IPS-18a (cell line): ENCODE data around the gene NDOR1.

Experiments used
- H3K27ac ChIP-seq: one replicate; pipeline ENCODE4 v1.5.1; 2013; ENCODE audit warnings: low read length
- H3K27me3 ChIP-seq: one replicate; pipeline ENCODE4 v1.6.1; 2013; ENCODE audit warnings: mild to moderate bottlenecking, low read length; ENCODE audit not compliant: control insufficient read depth, insufficient read depth
- H3K36me3 ChIP-seq: one replicate; pipeline ENCODE4 v1.6.1; 2013; ENCODE audit warnings: low read depth, low read length; ENCODE audit not compliant: control insufficient read depth
- H3K4me1 ChIP-seq: one replicate; pipeline ENCODE4 v1.6.1; 2013; ENCODE audit warnings: low read depth, low read length; ENCODE audit not compliant: control insufficient read depth
- H3K4me3 ChIP-seq: one replicate; pipeline ENCODE4 v1.5.1; 2013; ENCODE audit warnings: low read length
- H3K9ac ChIP-seq: one replicate; pipeline ENCODE4 v1.6.1; 2013; ENCODE audit warnings: mild to moderate bottlenecking, low read length, moderate library complexity
- H3K9me3 ChIP-seq: one replicate; pipeline ENCODE4 v1.6.1; 2013; ENCODE audit warnings: low read depth, low read length; ENCODE audit not compliant: control insufficient read depth

The NDOR1 gene

DNA sequence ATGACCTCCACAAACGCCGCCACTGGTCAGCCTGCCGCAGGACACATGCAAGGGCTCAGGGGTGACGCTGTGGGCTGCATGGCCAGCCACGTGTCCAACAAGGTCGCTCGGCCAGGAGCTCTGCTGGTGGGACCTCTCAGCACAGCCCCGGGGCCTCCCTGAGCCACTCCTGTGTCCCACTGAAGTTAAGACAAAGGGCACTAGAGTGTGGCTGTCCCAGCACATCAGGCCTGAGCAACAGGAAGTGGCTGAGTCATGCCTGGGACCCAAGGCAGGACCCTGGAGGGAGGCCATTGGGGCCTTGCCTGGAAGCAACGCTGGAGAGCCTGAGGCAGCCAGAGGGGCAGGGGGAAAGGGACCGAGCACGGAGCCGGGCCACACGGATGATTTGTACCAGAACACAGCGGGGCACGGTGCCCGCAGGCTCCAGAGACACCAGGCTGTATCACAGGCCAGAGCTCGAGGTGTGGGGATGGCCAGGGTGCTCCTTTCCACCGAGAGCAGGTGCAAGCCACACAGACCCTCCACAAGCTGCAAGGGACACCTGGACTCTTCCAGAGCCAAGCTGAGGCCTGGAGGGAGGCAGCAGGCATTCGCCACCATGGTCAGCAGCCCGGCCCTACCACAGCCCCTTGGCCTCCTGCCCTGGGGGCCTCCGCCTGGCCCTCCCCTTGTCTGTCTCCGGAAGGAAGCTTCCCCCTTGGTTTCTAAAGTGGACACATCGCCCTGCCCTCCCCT is 27.1 kb upstream of the NDOR1 start:
- Histone ChIP-seq H3K4me1 (no peaks in the 10 kb centered on the region), H3K36me3 (peaks cover 14% of the 10 kb centered on the region), H3K9ac (no peak overlapping the region), H3K27me3 (peaks cover 28% of the 10 kb centered on the region), H3K27ac (no peak overlapping the region), H3K9me3 (no peaks in the 10 kb centered on the region), H3K4me3 (no peak overlapping the region)

DNA sequence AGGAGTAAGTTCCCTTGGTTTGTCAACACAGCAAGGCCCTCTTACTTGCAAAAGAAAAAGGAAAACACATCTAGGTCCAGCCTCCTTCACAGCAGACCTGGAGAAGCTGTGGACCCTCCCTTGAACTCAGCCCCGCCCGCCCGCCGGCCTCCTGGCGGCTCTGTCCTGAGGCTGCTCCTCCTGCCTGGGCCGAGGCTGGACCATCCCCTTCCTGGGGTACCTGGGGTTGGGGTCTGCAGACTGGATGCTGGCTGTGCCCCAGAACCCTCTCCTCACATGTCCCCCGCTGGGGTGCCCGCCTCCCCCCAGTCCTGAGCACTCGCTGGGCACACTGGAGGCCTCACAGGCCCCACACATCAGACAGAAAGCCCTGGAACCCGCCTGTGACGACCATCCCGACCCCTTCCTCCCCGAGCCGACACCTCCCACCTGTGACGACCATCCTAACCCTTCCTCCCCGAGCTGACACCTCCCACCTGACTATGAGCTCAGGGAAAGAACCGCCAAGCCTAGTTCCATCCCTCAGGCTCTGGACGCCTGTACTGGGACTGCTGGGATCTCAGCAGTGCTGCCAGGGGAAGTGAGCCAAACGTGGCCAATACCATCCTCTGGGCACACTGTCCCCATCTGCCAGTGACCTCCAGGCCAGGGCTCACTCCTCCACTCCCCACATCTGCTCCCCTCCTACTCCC is 26.4 kb upstream of the NDOR1 start:
- no peaks in the 10 kb centered on the region for H3K4me1 ChIP-seq
- H3K27ac ChIP-seq, result no peak overlapping the region
- H3K36me3 ChIP-seq, result peaks cover 19% of the 10 kb centered on the region
- H3K9ac ChIP-seq, result no peak overlapping the region
- no peaks in the 10 kb centered on the region for H3K9me3 ChIP-seq
- H3K27me3 ChIP-seq, result peaks cover 21% of the 10 kb centered on the region
- no peak overlapping the region for H3K4me3 ChIP-seq

DNA sequence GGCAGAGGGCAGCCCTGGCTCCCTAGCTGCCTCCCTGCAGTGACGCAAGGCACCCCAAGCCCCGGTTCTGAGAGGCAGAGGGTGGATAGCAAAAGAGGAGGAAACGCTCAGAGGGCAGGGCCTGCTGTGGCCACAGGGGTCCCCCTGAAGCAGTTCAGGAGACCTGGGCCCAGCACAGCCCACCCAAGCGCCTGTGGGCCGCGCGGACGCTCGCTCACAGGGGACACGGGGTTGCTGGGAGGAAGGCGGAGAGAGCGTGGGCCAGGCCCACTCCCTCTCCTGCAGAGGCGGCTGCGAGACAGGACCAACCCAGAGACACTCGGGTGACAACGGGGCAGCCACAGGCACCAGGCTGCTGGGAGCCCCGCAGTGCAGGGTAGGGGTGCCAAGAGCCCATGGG is 25.7 kb upstream of the NDOR1 start:
- Histone ChIP-seq H3K27me3 (peaks cover 16% of the 10 kb centered on the region), H3K9me3 (no peaks in the 10 kb centered on the region), H3K9ac (no peak overlapping the region), H3K27ac (no peak overlapping the region), H3K36me3 (peaks cover 19% of the 10 kb centered on the region), H3K4me1 (no peaks in the 10 kb centered on the region), H3K4me3 (no peak overlapping the region)

DNA sequence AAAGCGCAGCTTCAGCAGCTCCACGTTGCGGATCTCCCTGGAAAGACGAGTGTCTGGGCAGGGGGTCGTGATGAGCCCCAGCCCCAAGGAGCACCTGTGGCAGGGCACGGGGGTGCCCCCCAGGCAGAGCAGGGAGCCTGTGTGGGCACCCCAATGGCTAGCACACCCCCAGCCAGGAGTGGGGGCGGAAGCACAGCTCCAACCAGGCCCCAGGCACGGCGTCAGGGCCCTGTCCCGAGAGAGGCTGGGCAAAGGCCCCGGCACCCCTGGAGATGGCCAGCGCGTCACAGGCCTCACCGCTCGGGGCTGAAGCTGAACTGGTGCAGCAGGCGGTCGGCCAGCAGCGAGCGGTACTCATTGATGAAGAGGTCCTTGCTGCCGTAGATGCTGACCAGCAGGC is 25.0 kb upstream of the NDOR1 start:
- Histone ChIP-seq H3K36me3 (peaks cover 19% of the 10 kb centered on the region), H3K9ac (no peak overlapping the region), H3K4me1 (no peaks in the 10 kb centered on the region), H3K4me3 (no peak overlapping the region), H3K27me3 (peaks cover 10% of the 10 kb centered on the region), H3K27ac (no peak overlapping the region), H3K9me3 (no peaks in the 10 kb centered on the region)

- H3K36me3 ChIP-seq, result peaks cover 22% of the 10 kb centered on the region
- H3K9ac ChIP-seq, result no peak overlapping the region
- H3K27me3 ChIP-seq, result no peaks in the 10 kb centered on the region
- H3K4me3 ChIP-seq, result no peak overlapping the region
- H3K27ac ChIP-seq, result no peak overlapping the region
- H3K9me3 ChIP-seq, result no peaks in the 10 kb centered on the region
- H3K4me1 ChIP-seq, result no peaks in the 10 kb centered on the region
Measured at GRCh38 chr9:137181680-137182079, 23.8 kb upstream of the NDOR1 start.

DNA sequence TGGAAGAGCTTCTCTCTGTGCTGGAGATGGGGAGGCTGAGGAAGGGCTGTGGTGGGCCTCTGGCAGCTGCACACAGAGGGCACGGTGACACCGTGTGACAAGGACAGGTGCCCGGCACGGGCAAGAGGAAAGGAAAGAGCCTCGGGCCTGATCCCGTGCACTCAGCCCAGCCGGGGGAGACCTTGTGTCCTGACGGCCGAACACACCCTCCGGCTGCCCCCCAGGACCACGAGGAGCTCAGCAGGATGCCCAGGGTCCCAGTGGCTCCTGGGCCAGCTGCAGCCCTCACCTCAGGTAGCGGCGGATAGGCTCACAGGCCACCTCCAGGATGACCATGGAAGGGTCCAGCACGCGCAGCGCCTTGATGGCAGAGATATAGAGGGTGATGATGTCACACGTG is 22.7 kb upstream of the NDOR1 start:
- no peak overlapping the region for H3K4me3 ChIP-seq
- H3K9ac ChIP-seq, result no peak overlapping the region
- no peaks in the 10 kb centered on the region for H3K27me3 ChIP-seq
- H3K27ac ChIP-seq, result no peak overlapping the region
- no peaks in the 10 kb centered on the region for H3K9me3 ChIP-seq
- H3K36me3 ChIP-seq, result peaks cover 22% of the 10 kb centered on the region
- H3K4me1 ChIP-seq, result peaks cover 4% of the 10 kb centered on the region

DNA sequence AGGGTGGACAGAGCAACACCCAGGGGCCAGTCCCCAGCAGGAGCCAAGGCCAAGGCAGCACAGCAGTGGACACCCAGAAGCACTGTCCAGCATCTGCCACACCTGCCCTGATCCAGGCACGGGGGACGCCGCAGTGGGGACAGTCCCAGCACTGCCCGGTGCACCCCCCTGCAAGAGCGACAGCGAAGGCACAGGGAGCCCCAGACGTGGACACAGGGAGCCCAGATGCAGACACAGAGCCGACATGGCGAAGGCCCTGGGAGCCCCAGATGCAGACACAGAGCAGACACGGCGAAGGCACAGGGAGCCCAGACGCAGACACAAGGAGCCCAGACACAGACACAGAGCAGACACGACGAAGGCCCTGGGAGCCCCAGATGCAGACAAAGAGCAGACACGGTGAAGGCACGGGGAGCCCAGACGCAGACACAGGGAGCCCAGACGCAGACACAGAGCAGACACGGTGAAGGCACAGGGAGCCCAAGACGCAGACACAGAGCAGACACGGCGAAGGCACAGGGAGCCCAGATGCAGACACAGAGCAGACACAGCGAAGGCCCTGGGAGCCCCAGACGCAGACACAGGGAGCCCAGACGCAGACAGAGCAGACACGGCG is 21.4 kb upstream of the NDOR1 start:
- H3K4me3 ChIP-seq, result no peak overlapping the region
- H3K9me3 ChIP-seq, result no peaks in the 10 kb centered on the region
- no peak overlapping the region for H3K27ac ChIP-seq
- H3K27me3 ChIP-seq, result no peaks in the 10 kb centered on the region
- H3K36me3 ChIP-seq, result peaks cover 22% of the 10 kb centered on the region
- no peak overlapping the region for H3K9ac ChIP-seq
- peaks cover 4% of the 10 kb centered on the region for H3K4me1 ChIP-seq

DNA sequence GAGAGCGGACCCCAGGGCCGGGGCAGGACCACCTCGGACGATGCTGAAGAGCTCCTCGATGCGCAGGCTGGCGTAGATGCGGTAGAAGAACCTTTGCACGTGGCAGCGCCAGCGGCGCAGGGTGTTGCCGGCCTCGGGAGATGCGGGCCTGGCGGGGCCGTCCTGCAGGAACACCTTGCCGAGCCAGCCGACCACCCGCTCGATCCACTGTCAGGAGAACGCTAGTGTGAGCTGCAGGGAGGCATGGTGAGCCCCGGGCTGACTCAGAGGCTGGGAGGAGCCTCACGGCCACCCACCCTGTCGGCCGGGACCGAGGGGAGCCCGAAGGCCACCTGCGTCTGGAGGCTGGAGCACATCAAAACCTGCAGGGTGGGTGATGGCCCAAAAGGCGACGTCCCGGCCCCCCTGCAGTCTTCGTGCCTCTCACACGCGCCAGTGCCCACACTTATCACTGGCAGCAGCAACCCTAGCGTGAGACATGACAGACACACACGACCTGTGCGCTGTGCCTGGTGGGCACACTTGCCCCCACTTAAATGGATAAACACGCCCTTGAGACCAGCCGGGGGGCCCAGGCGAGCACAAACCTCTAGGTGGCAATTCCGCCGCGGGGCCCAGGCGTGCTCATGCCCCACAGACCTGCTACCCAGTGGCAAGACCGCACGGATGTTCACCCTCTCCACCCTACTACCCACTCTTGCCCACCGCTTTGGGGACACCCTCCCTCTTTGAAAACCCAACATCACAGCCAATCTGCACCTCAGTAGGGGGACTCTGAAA is 20.4 kb upstream of the NDOR1 start:
- H3K9me3 ChIP-seq, result no peaks in the 10 kb centered on the region
- peaks cover 9% of the 10 kb centered on the region for H3K4me1 ChIP-seq
- H3K9ac ChIP-seq, result no peak overlapping the region
- no peak overlapping the region for H3K4me3 ChIP-seq
- H3K36me3 ChIP-seq, result peaks cover 19% of the 10 kb centered on the region
- H3K27ac ChIP-seq, result no peak overlapping the region
- no peaks in the 10 kb centered on the region for H3K27me3 ChIP-seq

- peaks cover 16% of the 10 kb centered on the region for H3K36me3 ChIP-seq
- H3K4me3 ChIP-seq, result no peak overlapping the region
- no peak overlapping the region for H3K27ac ChIP-seq
- no peaks in the 10 kb centered on the region for H3K27me3 ChIP-seq
- no peak overlapping the region for H3K9ac ChIP-seq
- H3K4me1 ChIP-seq, result peaks cover 9% of the 10 kb centered on the region
- no peaks in the 10 kb centered on the region for H3K9me3 ChIP-seq
Measured at GRCh38 chr9:137185921-137186320, 19.6 kb upstream of the NDOR1 start.

- Histone ChIP-seq H3K27me3 (no peaks in the 10 kb centered on the region), H3K9ac (no peak overlapping the region), H3K27ac (no peak overlapping the region), H3K9me3 (no peaks in the 10 kb centered on the region), H3K36me3 (peaks cover 16% of the 10 kb centered on the region), H3K4me1 (peaks cover 9% of the 10 kb centered on the region), H3K4me3 (no peak overlapping the region)
Measured at GRCh38 chr9:137186385-137186784, 19.1 kb upstream of the NDOR1 start.

GRCh38 chr9:137187386-137187785 is 18.1 kb upstream of the NDOR1 start:
- H3K27me3 ChIP-seq, result no peaks in the 10 kb centered on the region
- no peaks in the 10 kb centered on the region for H3K9me3 ChIP-seq
- H3K4me3 ChIP-seq, result peak overlapping the region; percentile 90
- H3K36me3 ChIP-seq, result peaks cover 16% of the 10 kb centered on the region
- peaks cover 9% of the 10 kb centered on the region for H3K4me1 ChIP-seq
- peak overlapping the region; percentile 66 for H3K9ac ChIP-seq
- no peak overlapping the region for H3K27ac ChIP-seq
